Tibial artery (tissue), 4 donors: Measurements from ENCODE around the gene FZD7.

Experiments used
- DNase-seq, 2 donors: peaks; one replicate each; pipeline ENCODE4 v3.0.0-alpha.2; 2019
- H3K27ac ChIP-seq, 2 donors: fragments of 200-600 bp; sonication (generic) in 1 of 2; 1 replicate in 1 of 2; 2 replicates in 1 of 2; pipeline ENCODE4 v1.5.1; 2018 to 2019; ENCODE audit warnings: mild to moderate bottlenecking in 1 of 2
- H3K27me3 ChIP-seq, 2 donors: fragments of 200-600 bp; sonication (generic) in 1 of 2; one replicate each; pipeline versions ENCODE4 v1.5.1 to v1.6.0; 2016 to 2019
- H3K36me3 ChIP-seq, 3 donors: fragments of 200-600 bp; sonication (generic) in 2 of 3; one replicate each; pipeline ENCODE4 v1.5.1; 2016 to 2019; ENCODE audit warnings: mild to moderate bottlenecking in 2 of 3
- H3K4me1 ChIP-seq, 4 donors: fragments of 200-600 bp; sonication (generic) in 2 of 4; 1 replicate in 3 of 4; 2 replicates in 1 of 4; pipeline ENCODE4 v1.5.1; 2016 to 2019
- H3K4me3 ChIP-seq, 2 donors: fragments of 200-600 bp; sonication (generic) in 1 of 2; 1 replicate in 1 of 2; 2 replicates in 1 of 2; pipeline ENCODE4 v1.5.1; 2018 to 2019; ENCODE audit warnings: mild to moderate bottlenecking in 2 of 2
- H3K9me3 ChIP-seq, 3 donors: fragments of 200-600 bp; sonication (generic) in 1 of 3; one replicate each; pipeline ENCODE4 v1.5.1; 2016 to 2019
- intact Hi-C: fragments of 100-400 bp; cut with DNase I; formaldehyde crosslinking; loops from one replicate; pipeline ENCODE4 v1.15.0; 2023; ENCODE audit warnings: low total_unique reads
- TF ChIP-seq, protein P1 (sequence below), 2 experiments: fragments of 200-600 bp in 1 of 2; fragments of 450-650 bp in 1 of 2; IDR thresholded peaks; one replicate each; pipeline ENCODE4 v1.5.1; 2017 to 2019; ENCODE audit warnings: antibody characterized with exemption in 2 of 2, mild to moderate bottlenecking in 1 of 2, moderate library complexity in 1 of 2

FZD7 gene

GRCh38 chr2:201996679-201997314, 36.9 kb upstream of the FZD7 start:
- no peak for DNase-seq
- intact Hi-C loops = no loop called here
- H3K27ac ChIP-seq = no peak overlapping the region

DNA sequence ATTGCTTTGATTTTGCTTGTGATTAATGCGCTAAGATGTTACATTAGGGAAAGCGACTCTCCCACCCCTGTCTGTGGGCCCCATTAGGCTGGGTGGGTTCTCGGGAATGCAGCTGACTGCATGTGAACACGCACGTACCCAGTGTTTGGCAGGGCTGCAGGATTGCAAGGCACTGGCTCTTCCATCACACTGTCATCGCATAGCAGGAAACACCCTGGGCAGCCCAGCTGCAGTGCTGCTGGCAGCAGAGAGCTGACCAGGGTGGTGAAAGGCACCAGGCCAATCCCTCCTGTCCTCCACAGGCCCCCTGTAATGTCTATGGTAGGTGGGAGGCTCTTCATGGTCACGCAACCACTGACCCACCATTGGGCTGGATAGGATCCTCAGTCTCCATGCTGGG, 34.4 kb upstream of the FZD7 start:
- intact Hi-C loops = no loop called here

More at GRCh38 chr2:201996679-201997314, 36.9 kb upstream of the FZD7 start:
- Histone ChIP-seq H3K9me3 (no peaks in the 10 kb centered on the region), H3K4me1 (no peaks in the 10 kb centered on the region), H3K27me3 (no peaks in the 10 kb centered on the region), H3K4me3 (no peak overlapping the region), H3K36me3 (no peaks in the 10 kb centered on the region)
- TF ChIP-seq, protein P1, sequence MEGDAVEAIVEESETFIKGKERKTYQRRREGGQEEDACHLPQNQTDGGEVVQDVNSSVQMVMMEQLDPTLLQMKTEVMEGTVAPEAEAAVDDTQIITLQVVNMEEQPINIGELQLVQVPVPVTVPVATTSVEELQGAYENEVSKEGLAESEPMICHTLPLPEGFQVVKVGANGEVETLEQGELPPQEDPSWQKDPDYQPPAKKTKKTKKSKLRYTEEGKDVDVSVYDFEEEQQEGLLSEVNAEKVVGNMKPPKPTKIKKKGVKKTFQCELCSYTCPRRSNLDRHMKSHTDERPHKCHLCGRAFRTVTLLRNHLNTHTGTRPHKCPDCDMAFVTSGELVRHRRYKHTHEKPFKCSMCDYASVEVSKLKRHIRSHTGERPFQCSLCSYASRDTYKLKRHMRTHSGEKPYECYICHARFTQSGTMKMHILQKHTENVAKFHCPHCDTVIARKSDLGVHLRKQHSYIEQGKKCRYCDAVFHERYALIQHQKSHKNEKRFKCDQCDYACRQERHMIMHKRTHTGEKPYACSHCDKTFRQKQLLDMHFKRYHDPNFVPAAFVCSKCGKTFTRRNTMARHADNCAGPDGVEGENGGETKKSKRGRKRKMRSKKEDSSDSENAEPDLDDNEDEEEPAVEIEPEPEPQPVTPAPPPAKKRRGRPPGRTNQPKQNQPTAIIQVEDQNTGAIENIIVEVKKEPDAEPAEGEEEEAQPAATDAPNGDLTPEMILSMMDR (IDR thresholded peaks at IDR 0.05) = no peak

DNA sequence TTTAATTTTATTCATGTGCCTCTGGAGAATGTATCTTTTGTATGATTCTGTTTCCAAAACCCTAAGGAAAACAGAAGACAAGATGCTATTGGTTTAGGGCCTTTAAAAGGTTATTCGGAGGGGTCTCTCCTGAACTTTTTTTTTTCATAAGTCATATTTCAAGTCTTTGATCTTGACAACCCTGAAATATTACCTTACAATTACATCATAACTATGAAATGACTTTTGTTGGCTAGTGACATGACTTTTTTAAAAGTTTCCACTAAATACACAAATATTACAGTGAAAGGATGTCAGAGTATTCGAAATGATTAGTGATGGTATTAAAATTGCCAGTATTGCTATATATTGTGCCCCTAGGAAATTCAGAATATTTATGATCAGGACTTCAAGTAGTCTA, 31.8 kb upstream of the FZD7 start:
- Histone ChIP-seq H3K27me3 (no peaks in the 10 kb centered on the region), H3K27ac (no peak overlapping the region), H3K36me3 (no peaks in the 10 kb centered on the region), H3K9me3 (no peaks in the 10 kb centered on the region), H3K4me3 (no peak overlapping the region), H3K4me1 (no peaks in the 10 kb centered on the region)
- intact Hi-C loops = no loop called here
- TF ChIP-seq, protein P1 (IDR thresholded peaks at IDR 0.05) = no peak
- no peak for DNase-seq

More for the DNA sequence above, 34.4 kb upstream of the FZD7 start:
- no peak for DNase-seq
- Histone ChIP-seq H3K9me3 (no peaks in the 10 kb centered on the region), H3K27me3 (no peaks in the 10 kb centered on the region), H3K36me3 (no peaks in the 10 kb centered on the region), H3K4me3 (no peak overlapping the region), H3K27ac (no peak overlapping the region), H3K4me1 (no peaks in the 10 kb centered on the region)
- TF ChIP-seq, protein P1 (IDR thresholded peaks at IDR 0.05) = no peak

DNA sequence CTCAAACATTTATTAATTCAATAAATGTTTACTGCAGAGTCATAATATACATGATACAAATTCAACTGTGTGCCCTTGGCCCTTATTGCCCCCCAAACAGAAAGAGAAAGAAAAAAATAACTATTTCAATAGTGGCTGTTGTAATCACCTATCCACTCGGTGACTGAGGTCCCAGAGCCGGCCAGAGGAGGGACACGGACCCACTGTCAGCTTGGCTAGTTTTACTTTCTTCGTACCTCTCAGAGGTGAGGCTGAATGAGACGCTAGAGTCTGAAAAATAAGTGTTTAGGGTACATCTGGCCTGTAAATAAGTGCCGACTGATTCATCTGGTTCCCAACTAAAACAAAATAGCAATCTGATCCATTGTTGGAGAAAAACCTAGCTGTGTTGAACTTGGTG, 31.3 kb upstream of the FZD7 start:
- H3K36me3 ChIP-seq = no peaks in the 10 kb centered on the region

DNA sequence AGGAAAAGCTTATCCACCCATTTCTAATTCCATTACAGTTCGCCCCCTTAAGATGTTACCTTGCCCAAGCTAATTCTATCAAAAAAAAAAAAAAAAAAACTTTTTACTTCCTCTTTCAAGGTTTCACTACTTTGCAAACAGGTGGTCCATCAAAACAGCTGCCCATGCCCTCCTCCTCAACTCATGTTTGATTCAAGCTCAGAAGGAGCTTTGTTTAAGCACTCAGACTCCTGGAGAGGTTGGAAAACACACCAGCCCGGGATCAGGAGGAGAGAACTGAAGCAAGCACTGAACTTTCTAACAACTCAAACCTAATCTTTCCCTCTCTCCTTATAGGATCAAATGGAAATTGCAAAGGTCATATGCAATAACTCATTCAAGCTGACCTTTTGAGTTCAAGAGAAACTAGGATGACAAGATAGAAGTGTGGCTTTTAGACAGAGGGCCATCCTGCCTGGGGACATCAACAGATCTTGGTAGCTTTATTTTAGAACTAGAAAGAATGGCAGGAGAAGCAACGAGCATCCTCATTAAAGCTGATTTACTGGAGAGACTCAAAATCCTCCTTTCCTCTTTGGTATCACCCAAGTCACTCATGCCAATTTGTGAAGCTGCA, 28.3 kb upstream of the FZD7 start:
- TF ChIP-seq, protein P1 (IDR thresholded peaks at IDR 0.05) = no peak
- H3K36me3 ChIP-seq = no peaks in the 10 kb centered on the region
- intact Hi-C loops = no loop called here
- no peak overlapping the region for H3K27ac ChIP-seq
- peaks cover 0 to 11% (median 0%) of the 10 kb centered on the region in 4 donors for H3K4me1 ChIP-seq
- no peak overlapping the region for H3K4me3 ChIP-seq
- no peak for DNase-seq
- H3K9me3 ChIP-seq = no peaks in the 10 kb centered on the region
- no peaks in the 10 kb centered on the region for H3K27me3 ChIP-seq

More for the DNA sequence above, 31.3 kb upstream of the FZD7 start:
- H3K4me1 ChIP-seq = no peaks in the 10 kb centered on the region
- no peak overlapping the region for H3K27ac ChIP-seq
- H3K4me3 ChIP-seq = no peak overlapping the region
- H3K27me3 ChIP-seq = no peaks in the 10 kb centered on the region
- TF ChIP-seq, protein P1 (IDR thresholded peaks at IDR 0.05) = no peak
- no peaks in the 10 kb centered on the region for H3K9me3 ChIP-seq
- intact Hi-C loops = no loop called here
- DNase-seq = no peak
